Measurements from ENCODE around the gene TRMT10A. TPM values are rescaled to one million over a fixed set of nuclear protein-coding genes. Genes with fewer than 3 reads are reported as not detected.

The TRMT10A gene
- total and polyA plus RNA-seq, 7 donors, result 3.9 to 7.5 (median 5.6) TPM

DNA sequence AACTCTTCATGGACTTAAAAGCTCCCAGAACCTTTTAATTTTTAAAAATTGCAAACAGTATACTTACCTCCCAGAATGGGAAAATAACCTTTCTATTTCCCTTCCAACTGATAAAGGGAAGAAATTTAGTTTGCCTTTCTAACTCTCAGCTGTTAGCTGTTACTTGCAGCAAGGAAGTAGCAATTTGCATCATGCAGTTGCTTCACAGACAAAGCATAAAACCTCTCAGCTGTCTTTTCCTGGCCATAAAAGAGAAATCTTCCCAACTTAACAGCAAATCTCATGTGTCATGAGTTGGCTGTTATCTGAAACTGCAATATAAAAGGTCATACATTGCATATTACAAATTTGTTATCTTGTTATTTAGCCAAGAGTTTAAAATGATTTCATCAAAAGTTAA lies 34.6 kb downstream of the TRMT10A start:
- no peak for TF ChIP-seq EP300 (IDR thresholded peaks at IDR 0.05)
- peak in 2 of 4 donors; percentile 4 to 17 for TF ChIP-seq POLR2AphosphoS5 (IDR thresholded peaks at IDR 0.05)
- Histone ChIP-seq H3K4me1 (peaks cover 0 to 21% (median 15%) of the 10 kb centered on the region in 4 donors), H3K27me3 (no peaks in the 10 kb centered on the region), H3K4me3 (no peak overlapping the region), H3K27ac (peak overlapping the region in 1 of 4 donors; percentile 16), H3K36me3 (no peaks in the 10 kb centered on the region), H3K9me3 (no peaks in the 10 kb centered on the region)
- intact Hi-C loops (cut with DNase I), result no loop called here
- no peak for DNase-seq

DNA sequence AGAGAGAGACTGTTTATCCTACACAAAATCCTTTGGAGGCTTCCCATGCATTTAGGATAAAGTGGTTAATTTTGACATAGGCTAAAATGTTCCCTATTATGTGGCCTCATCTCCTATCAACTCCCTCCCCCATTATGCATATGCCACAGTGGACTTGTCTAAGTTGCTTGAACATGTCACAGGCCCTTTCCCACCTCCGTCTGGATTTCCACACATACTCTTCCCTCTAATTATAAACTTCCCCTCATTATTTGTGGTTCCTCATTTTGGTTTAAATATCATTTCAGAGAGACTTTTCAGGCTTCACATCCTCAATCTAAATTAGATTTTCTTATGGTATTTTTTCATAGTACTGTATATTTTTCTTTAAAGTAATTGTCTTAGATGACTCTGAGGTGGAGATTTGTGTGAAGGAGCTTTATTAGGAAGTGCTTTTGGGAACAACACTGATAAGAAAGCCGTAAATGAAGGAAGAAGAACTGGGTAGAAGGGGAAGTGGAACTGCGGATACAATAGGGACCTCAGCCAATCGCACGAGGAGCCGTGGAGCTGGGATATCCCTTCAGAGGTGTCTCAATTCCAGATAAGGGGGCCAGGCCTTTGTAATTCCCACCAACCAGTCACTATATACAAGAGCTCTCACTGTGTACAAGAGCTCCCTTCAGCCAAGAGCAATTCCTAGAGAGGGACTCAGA lies 45.1 kb downstream of the TRMT10A start:
- no peak overlapping the region for H3K4me3 ChIP-seq
- TF ChIP-seq POLR2A (IDR thresholded peaks at IDR 0.05) (no peak), POLR2AphosphoS5 (IDR thresholded peaks at IDR 0.05) (no peak)
- TF ChIP-seq, protein P1, sequence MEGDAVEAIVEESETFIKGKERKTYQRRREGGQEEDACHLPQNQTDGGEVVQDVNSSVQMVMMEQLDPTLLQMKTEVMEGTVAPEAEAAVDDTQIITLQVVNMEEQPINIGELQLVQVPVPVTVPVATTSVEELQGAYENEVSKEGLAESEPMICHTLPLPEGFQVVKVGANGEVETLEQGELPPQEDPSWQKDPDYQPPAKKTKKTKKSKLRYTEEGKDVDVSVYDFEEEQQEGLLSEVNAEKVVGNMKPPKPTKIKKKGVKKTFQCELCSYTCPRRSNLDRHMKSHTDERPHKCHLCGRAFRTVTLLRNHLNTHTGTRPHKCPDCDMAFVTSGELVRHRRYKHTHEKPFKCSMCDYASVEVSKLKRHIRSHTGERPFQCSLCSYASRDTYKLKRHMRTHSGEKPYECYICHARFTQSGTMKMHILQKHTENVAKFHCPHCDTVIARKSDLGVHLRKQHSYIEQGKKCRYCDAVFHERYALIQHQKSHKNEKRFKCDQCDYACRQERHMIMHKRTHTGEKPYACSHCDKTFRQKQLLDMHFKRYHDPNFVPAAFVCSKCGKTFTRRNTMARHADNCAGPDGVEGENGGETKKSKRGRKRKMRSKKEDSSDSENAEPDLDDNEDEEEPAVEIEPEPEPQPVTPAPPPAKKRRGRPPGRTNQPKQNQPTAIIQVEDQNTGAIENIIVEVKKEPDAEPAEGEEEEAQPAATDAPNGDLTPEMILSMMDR (IDR thresholded peaks at IDR 0.05), result no peak
- no peaks in the 10 kb centered on the region for H3K4me1 ChIP-seq
- intact Hi-C loops (cut with DNase I), result no loop called here
- H3K36me3 ChIP-seq, result no peaks in the 10 kb centered on the region
- WGBS, 2 donors, result 59 to 82% methylated on average over 6 of the region's 6 CpGs
- no peak for DNase-seq
- no peaks in the 10 kb centered on the region for H3K27me3 ChIP-seq
- H3K9me3 ChIP-seq, result no peaks in the 10 kb centered on the region
- no peak overlapping the region for H3K27ac ChIP-seq

- Histone ChIP-seq H3K4me1 (no peaks in the 10 kb centered on the region), H3K36me3 (no peaks in the 10 kb centered on the region), H3K27me3 (no peaks in the 10 kb centered on the region), H3K27ac (no peak within 1 kb of the TSS), H3K9me3 (no peaks in the 10 kb centered on the region), H3K4me3 (no peak within 1 kb of the TSS)
- TF ChIP-seq EP300 (IDR thresholded peaks at IDR 0.05), result no peak
- TF ChIP-seq POLR2A (IDR thresholded peaks at IDR 0.05), result no peak
- no peak for TF ChIP-seq POLR2AphosphoS5 (IDR thresholded peaks at IDR 0.05)
- TF ChIP-seq, protein P1 (IDR thresholded peaks at IDR 0.05), result no peak
- WGBS, 2 donors, result 76 to 79% methylated on average over 4 of the region's 4 CpGs
- intact Hi-C loops (cut with DNase I), result no loop called here
- DNase-seq, result no peak
Observed at GRCh38 chr4:99510721-99511120, 53.1 kb downstream of the TRMT10A start, which contains the start of gene C4orf17. Gene C4orf17 (plus strand): TSS chr4:99511021. CDS start chr4:99513082, 2,061 bp downstream.

- H3K9me3 ChIP-seq, result no peaks in the 10 kb centered on the region
Observed at GRCh38 chr4:99507762-99508161, 56.1 kb downstream of the TRMT10A start.

DNA sequence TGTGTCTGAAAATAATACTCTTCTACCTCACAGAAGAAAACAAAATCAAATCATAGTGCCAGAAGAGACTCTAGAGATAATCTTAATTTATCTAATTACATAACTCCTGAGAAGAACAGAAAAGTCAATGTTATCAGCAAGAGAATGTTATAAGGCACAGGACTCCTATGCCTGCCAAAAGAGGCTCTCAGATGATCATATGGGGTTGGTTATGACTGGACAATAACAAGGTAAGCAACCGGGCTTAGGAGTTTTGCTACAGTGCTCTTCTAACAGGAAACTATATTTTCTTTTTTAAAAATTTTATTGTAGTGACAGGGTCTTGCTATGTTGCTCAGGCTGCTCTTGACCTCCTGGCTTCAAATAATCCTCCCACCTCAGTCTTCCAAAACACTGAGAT lies 56.5 kb downstream of the TRMT10A start:
- Histone ChIP-seq H3K27ac (no peak overlapping the region), H3K9me3 (no peaks in the 10 kb centered on the region), H3K36me3 (no peaks in the 10 kb centered on the region), H3K27me3 (no peaks in the 10 kb centered on the region), H3K4me1 (no peaks in the 10 kb centered on the region), H3K4me3 (no peak overlapping the region)
- intact Hi-C loops (cut with DNase I), result no loop called here
- TF ChIP-seq EP300 (IDR thresholded peaks at IDR 0.05) (no peak), POLR2AphosphoS5 (IDR thresholded peaks at IDR 0.05) (no peak), POLR2A (IDR thresholded peaks at IDR 0.05) (no peak)
- TF ChIP-seq, protein P1 (IDR thresholded peaks at IDR 0.05), result no peak
- 62 to 85% methylated on average over 1 of the region's 1 CpG for WGBS, 2 donors
- DNase-seq, result no peak

More at GRCh38 chr4:99507762-99508161, 56.1 kb downstream of the TRMT10A start:
- Histone ChIP-seq H3K36me3 (no peaks in the 10 kb centered on the region), H3K4me3 (no peak overlapping the region), H3K4me1 (no peaks in the 10 kb centered on the region), H3K27ac (no peak overlapping the region), H3K27me3 (no peaks in the 10 kb centered on the region)
- intact Hi-C loops (cut with DNase I), result no loop called here
- no peak for DNase-seq
- no peak for TF ChIP-seq EP300 (IDR thresholded peaks at IDR 0.05)
- no peak for TF ChIP-seq POLR2AphosphoS5 (IDR thresholded peaks at IDR 0.05)
- TF ChIP-seq, protein P1 (IDR thresholded peaks at IDR 0.05), result no peak
- no peak for TF ChIP-seq POLR2A (IDR thresholded peaks at IDR 0.05)

All from sigmoid colon (tissue), 7 donors.